HEK293 (cell line): Measurements from ENCODE around the gene ANKRD11.

Experiments used
- CTCF ChIA-PET: fragments of 350-600 bp; formaldehyde crosslinking; extraction: SDS; loops from one replicate; lab custom pipeline; 2021; ENCODE audit warnings: antibody characterized with exemption; lab: Yijun Ruan, JAX
- POLR2A ChIA-PET: fragments of 300-600 bp; formaldehyde crosslinking; extraction: SDS; loops from one replicate; lab custom pipeline; 2020; ENCODE audit warnings: antibody characterized with exemption, inconsistent platforms; lab: Yijun Ruan, JAX
- H3K27ac ChIP-seq: fragments of 200-500 bp; sonication (Bioruptor generic); 2 replicates; pipeline ENCODE4 v1.5.1; 2014; ENCODE audit warnings: low read depth, low read length, control low read depth, inconsistent platforms; ENCODE audit errors: extremely low read depth
- H3K36me3 ChIP-seq, 2 experiments: fragments of 200-500 bp in 1 of 2; sonication (Bioruptor generic) in 1 of 2; 1 replicate in 1 of 2; 2 replicates in 1 of 2; pipeline ENCODE4 v1.5.1; 2014 to 2017; ENCODE audit warnings: inconsistent platforms in 2 of 2, low read length in 2 of 2; ENCODE audit not compliant: control insufficient read depth in 2 of 2, insufficient read depth in 1 of 2
- H3K4me1 ChIP-seq: fragments of 200-500 bp; sonication (Bioruptor generic); 2 replicates; pipeline ENCODE4 v1.5.1; 2014; ENCODE audit warnings: mild to moderate bottlenecking, low read length, inconsistent platforms; ENCODE audit not compliant: control insufficient read depth, insufficient read depth
- H3K4me3 ChIP-seq: 2 replicates; pipeline ENCODE4 v1.5.1; 2011; ENCODE audit warnings: low read depth, mild to moderate bottlenecking, control low read depth, low read length, moderate library complexity
- H3K9me3 ChIP-seq: fragments of 200-500 bp; sonication (Bioruptor generic); 2 replicates; pipeline ENCODE4 v1.5.1; 2014; ENCODE audit warnings: low read depth, low read length, inconsistent platforms; ENCODE audit not compliant: control insufficient read depth, insufficient read depth
- EGR2 ChIP-seq: fragments of 450-650 bp; formaldehyde crosslinking; IDR thresholded peaks from 2 replicates; pipeline ENCODE4 v1.5.1; 2016; ENCODE audit warnings: low read depth, missing biosample characterization, missing genetic modification characterization
- GLIS1 ChIP-seq: fragments of 450-650 bp; formaldehyde crosslinking; IDR thresholded peaks from 2 replicates; pipeline ENCODE4 v1.5.1; 2016; ENCODE audit warnings: missing biosample characterization, missing genetic modification characterization
- KLF17 ChIP-seq: fragments of 450-650 bp; formaldehyde crosslinking; IDR thresholded peaks from 2 replicates; pipeline ENCODE4 v1.5.1; 2016; ENCODE audit warnings: missing biosample characterization, missing genetic modification characterization
- OVOL3 ChIP-seq: fragments of 450-650 bp; formaldehyde crosslinking; IDR thresholded peaks from 2 replicates; pipeline ENCODE4 v1.5.1; 2016; ENCODE audit warnings: missing biosample characterization, missing genetic modification characterization
- PRDM10 ChIP-seq: fragments of 450-650 bp; formaldehyde crosslinking; IDR thresholded peaks from 2 replicates; pipeline ENCODE4 v1.5.1; 2016; ENCODE audit warnings: missing biosample characterization, missing genetic modification characterization
- SCRT2 ChIP-seq: fragments of 450-650 bp; formaldehyde crosslinking; IDR thresholded peaks from 2 replicates; pipeline ENCODE4 v1.5.1; 2016; ENCODE audit warnings: missing biosample characterization, missing genetic modification characterization
- SP7 ChIP-seq: fragments of 450-650 bp; formaldehyde crosslinking; IDR thresholded peaks from 2 replicates; pipeline ENCODE4 v1.5.1; 2016; ENCODE audit warnings: missing biosample characterization, missing genetic modification characterization
- ZBTB11 ChIP-seq: fragments of 450-650 bp; formaldehyde crosslinking; conservative IDR thresholded peaks from 2 replicates; pipeline ENCODE4 v1.5.1; 2016; ENCODE audit warnings: low read depth, missing biosample characterization, missing genetic modification characterization
- ZNF140 ChIP-seq: fragments of 450-650 bp; formaldehyde crosslinking; IDR thresholded peaks from 2 replicates; pipeline ENCODE4 v1.5.1; 2016; ENCODE audit warnings: missing biosample characterization, missing genetic modification characterization
- ZNF202 ChIP-seq: fragments of 450-650 bp; formaldehyde crosslinking; IDR thresholded peaks from 2 replicates; pipeline ENCODE4 v1.5.1; 2016; ENCODE audit warnings: missing biosample characterization, missing genetic modification characterization, borderline replicate concordance
- ZNF362 ChIP-seq: fragments of 450-650 bp; formaldehyde crosslinking; IDR thresholded peaks from 2 replicates; pipeline ENCODE4 v1.5.1; 2016; ENCODE audit warnings: missing biosample characterization, missing genetic modification characterization
- ZNF544 ChIP-seq: fragments of 450-650 bp; formaldehyde crosslinking; IDR thresholded peaks from 2 replicates; pipeline ENCODE4 v1.5.0; 2017; ENCODE audit warnings: missing biosample characterization, missing genetic modification characterization
- ZNF600 ChIP-seq: fragments of 450-650 bp; formaldehyde crosslinking; IDR thresholded peaks from 2 replicates; pipeline ENCODE4 v1.5.1; 2016; ENCODE audit warnings: missing biosample characterization, missing genetic modification characterization
- ZNF624 ChIP-seq: fragments of 450-650 bp; formaldehyde crosslinking; IDR thresholded peaks from 2 replicates; pipeline ENCODE4 v1.5.1; 2017; ENCODE audit warnings: missing biosample characterization, missing genetic modification characterization
- ZNF639 ChIP-seq: fragments of 450-650 bp; formaldehyde crosslinking; IDR thresholded peaks from 2 replicates; pipeline ENCODE4 v1.5.1; 2016; ENCODE audit warnings: missing biosample characterization, missing genetic modification characterization
- ZNF660 ChIP-seq: fragments of 450-650 bp; IDR thresholded peaks from 2 replicates; pipeline ENCODE4 v1.5.1; 2018; ENCODE audit warnings: missing biosample characterization, mild to moderate bottlenecking, missing genetic modification characterization
- ZNF768 ChIP-seq: fragments of 450-650 bp; formaldehyde crosslinking; IDR thresholded peaks from 2 replicates; pipeline ENCODE4 v1.5.1; 2018; ENCODE audit warnings: missing biosample characterization, mild to moderate bottlenecking, missing genetic modification characterization
- ZNF776 ChIP-seq: fragments of 450-650 bp; formaldehyde crosslinking; IDR thresholded peaks from 2 replicates; pipeline ENCODE4 v1.5.0; 2017; ENCODE audit warnings: missing biosample characterization, missing genetic modification characterization, borderline replicate concordance
- ZSCAN4 ChIP-seq: fragments of 450-650 bp; formaldehyde crosslinking; IDR thresholded peaks from 2 replicates; pipeline ENCODE4 v1.5.1; 2017; ENCODE audit warnings: missing biosample characterization, missing genetic modification characterization
- ZSCAN5A ChIP-seq: fragments of 450-650 bp; formaldehyde crosslinking; IDR thresholded peaks from 2 replicates; pipeline ENCODE4 v1.5.1; 2016; ENCODE audit warnings: missing biosample characterization, missing genetic modification characterization

Gene ANKRD11

GRCh38 chr16:89351645-89352044 lies 138.7 kb downstream of the ANKRD11 start:
- peaks cover 0 to 21% of the 10 kb centered on the region in 2 experiments; a peak in 2 of 3 replicates for H3K36me3 ChIP-seq
- H3K4me3 ChIP-seq = no peak overlapping the region
- H3K27ac ChIP-seq = no peak overlapping the region
- H3K9me3 ChIP-seq = no peaks in the 10 kb centered on the region
- TF ChIP-seq ZNF776 (no peak), ZNF639 (tag by site-specific recombination) (no peak), ZSCAN4 (tag by site-specific recombination) (no peak), SP7 (tag by site-specific recombination) (no peak), ZNF544 (tag by site-specific recombination) (no peak), OVOL3 (tag by site-specific recombination) (no peak), ZNF140 (tag by site-specific recombination) (no peak), ZNF768 (tag by site-specific recombination) (no peak), GLIS1 (tag by site-specific recombination) (no peak), ZNF202 (tag by site-specific recombination) (no peak), ZNF660 (no peak), ZBTB11 (tag by site-specific recombination) (no peak)
- H3K4me1 ChIP-seq = no peaks in the 10 kb centered on the region; the same call in 1 of the 2 replicates
- ChIA-PET POLR2A (no interaction called here), CTCF (no interaction called here)

- H3K9me3 ChIP-seq = no peaks in the 10 kb centered on the region
- POLR2A ChIA-PET = no interaction called here
- no peak overlapping the region for H3K4me3 ChIP-seq
- CTCF ChIA-PET = no interaction called here
- H3K27ac ChIP-seq = no peak overlapping the region
- H3K4me1 ChIP-seq = peaks cover 6% of the 10 kb centered on the region
- H3K36me3 ChIP-seq = peaks cover 0 to 21% of the 10 kb centered on the region in 2 experiments; a peak in 2 of 3 replicates
- peak; percentile 42; the same call in 1 of the 2 replicates for TF ChIP-seq SCRT2
- TF ChIP-seq GLIS1 (tag by site-specific recombination) = no peak
- TF ChIP-seq KLF17 (tag by site-specific recombination) = no peak
- TF ChIP-seq EGR2 = peak; percentile 27; the same call in 1 of the 2 replicates
- TF ChIP-seq ZNF600 (tag by site-specific recombination) = peak; percentile 46; the same call in 1 of the 2 replicates
- no peak for TF ChIP-seq ZNF362 (tag by site-specific recombination)
- peak; percentile 88 for TF ChIP-seq PRDM10
- no peak for TF ChIP-seq ZSCAN5A (tag by site-specific recombination)
- TF ChIP-seq ZNF624 (tag by site-specific recombination) = no peak
These were observed 139.5 kb downstream of the ANKRD11 start for GRCh38 chr16:89350701-89351380.
